ENCODE measurements around the gene ICAM1. TPM values are rescaled to one million over a fixed set of nuclear protein-coding genes. Genes with fewer than 3 reads are reported as not detected.

ICAM1 gene
- total and polyA plus RNA-seq, 10 of the 15 experiments (the other 5 are each of a cell fraction or from before 2014, with no cell fraction given) = 7.6 to 115 (median 60.2) TPM

- no peak for DNase-seq (ENCODE audit: low read depth, low spot score)
- H3K4me3 ChIP-seq = no peak overlapping the region
- no peaks in the 10 kb centered on the region; a peak in 1 of 4 replicates for H3K36me3 ChIP-seq (ENCODE audit: control insufficient read depth in 2 of 2, insufficient read depth in 2 of 2, low read length in 1 of 2)
- H3K9me3 ChIP-seq (replicated peaks; ENCODE audit: control insufficient read depth, insufficient read depth, low read length) = no peaks in the 10 kb centered on the region
- intact Hi-C loops (cut with micrococcal nuclease; ENCODE audit: unreplicated experiment) = no loop called here
- no peak overlapping the region for H3K27ac ChIP-seq (ENCODE audit: control insufficient read depth, insufficient read depth)
- CTCF ChIA-PET = interaction anchor here (0.7 to 9.8 kb wide), 4 partner anchors 9 to 182 kb away, joined by 3 to 148 read pairs (median 4); partner anchors contain the start of gene MRPL4
- H3K4me1 ChIP-seq (ENCODE audit: control insufficient read depth, insufficient read depth, low read length) = peaks cover 45% of the 10 kb centered on the region
- no peak for TF ChIP-seq MAX (IDR thresholded peaks at IDR 0.05; ENCODE audit: low read depth, low read length)
- TF ChIP-seq CREB1 (IDR thresholded peaks at IDR 0.05; ENCODE audit: low read depth) = no peak
- no peak for TF ChIP-seq NR2F1 (conservative IDR thresholded peaks at IDR 0.05)
- no peak overlapping the region for H2AFZ ChIP-seq (ENCODE audit: control insufficient read depth, low read depth, low read length)
- no peaks in the 10 kb centered on the region for H4K20me1 ChIP-seq (ENCODE audit: control insufficient read depth, insufficient read depth)
- no peak overlapping the region for H3K9ac ChIP-seq (ENCODE audit: control insufficient read depth, insufficient read depth, low read length)
- in situ Hi-C loops (cut with MboI) = loop anchor here (25.0 kb wide), 1 partner anchor 1097 kb away; the partner anchor contains the start of genes OR7G3 and ZNF317
- ATAC-seq = no peak
- RAD21 ChIA-PET (ENCODE audit: unreplicated experiment) = interaction anchor here (0.6 to 1.0 kb wide), 3 partner anchors 9 to 194 kb away, joined by 3 to 5 read pairs (median 4); no protein-coding TSS in a partner anchor
- no peak overlapping the region for H3K4me2 ChIP-seq (ENCODE audit: control insufficient read depth, insufficient read depth)
- SMC1A ChIA-PET (ENCODE audit: uncharacterized antibody, unreplicated experiment) = interaction anchor here (0.7 to 3.6 kb wide), 3 partner anchors 12 to 133 kb away, joined by 3 to 22 read pairs (median 4); no protein-coding TSS in a partner anchor
- no peaks in the 10 kb centered on the region for H3K27me3 ChIP-seq (replicated peaks in 1 of 2; ENCODE audit: control insufficient read depth in 2 of 2, insufficient read depth in 2 of 2, low read length in 1 of 2)
- no peak for FAIRE-seq
- 94% methylated on average over 2 of the region's 4 CpGs for WGBS (ENCODE audit: insufficient coverage, insufficient replicate concordance, low lambda C conversion rate, missing lambda C conversion rate)
- H3K79me2 ChIP-seq (ENCODE audit: control insufficient read depth, insufficient read depth, low read length) = peaks cover 23% of the 10 kb centered on the region
- POLR2A ChIA-PET = interaction anchor here (0.7 to 3.3 kb wide), 3 partner anchors 12 to 148 kb away, joined by 4 to 35 read pairs (median 6); no protein-coding TSS in a partner anchor
- BruUV-seq (replicated peaks) = no TSS peak
Measured at GRCh38 chr19:10233946-10234345, 37.0 kb upstream of the ICAM1 start.

- no peaks in the 10 kb centered on the region for H3K27me3 ChIP-seq (replicated peaks in 1 of 2; ENCODE audit: control insufficient read depth in 2 of 2, insufficient read depth in 2 of 2, low read length in 1 of 2)
- in situ Hi-C loops (cut with MboI) = loop anchor here (5.0 to 25.0 kb wide), 2 partner anchors 133 to 1098 kb away; partner anchors contain the start of genes ANGPTL6, OR7G3 and ZNF317
- H3K4me1 ChIP-seq (ENCODE audit: control insufficient read depth, insufficient read depth, low read length) = peaks cover 49% of the 10 kb centered on the region
- ChIA-PET RAD21 (ENCODE audit: unreplicated experiment) (interaction anchor here (1.2 to 3.3 kb wide), 5 partner anchors 9 to 132 kb away, joined by 4 to 42 read pairs (median 7); partner anchors contain the start of genes ANGPTL6 and P2RY11), POLR2A (interaction anchor here (0.6 to 3.3 kb wide), 9 partner anchors 11 to 1567 kb away, joined by 3 to 43 read pairs (median 3); partner anchors contain the start of gene ANGPTL6), CTCF (interaction anchor here (0.6 to 4.9 kb wide), 8 partner anchors 8 to 181 kb away, joined by 3 to 41 read pairs (median 3); partner anchors contain the start of genes ICAM1, MRPL4 and PPAN), SMC1A (ENCODE audit: uncharacterized antibody, unreplicated experiment) (interaction anchor here (0.8 to 3.6 kb wide), 5 partner anchors 11 to 136 kb away, joined by 3 to 22 read pairs (median 6); partner anchors contain the start of genes ANGPTL6 and ICAM1)
- no peaks in the 10 kb centered on the region; a peak in 1 of 4 replicates for H3K36me3 ChIP-seq (ENCODE audit: control insufficient read depth in 2 of 2, insufficient read depth in 2 of 2, low read length in 1 of 2)
- H3K9me3 ChIP-seq (replicated peaks; ENCODE audit: control insufficient read depth, insufficient read depth, low read length) = no peaks in the 10 kb centered on the region
- H3K4me2 ChIP-seq (ENCODE audit: control insufficient read depth, insufficient read depth) = no peak overlapping the region
- WGBS (ENCODE audit: insufficient coverage, insufficient replicate concordance, low lambda C conversion rate, missing lambda C conversion rate) = 67% methylated on average over 4 of the region's 4 CpGs
- ATAC-seq (no peak), DNase-seq (ENCODE audit: low read depth, low spot score) (no peak), FAIRE-seq (no peak)
- intact Hi-C loops (cut with micrococcal nuclease; ENCODE audit: unreplicated experiment) = loop anchor here (5.0 kb wide), 1 partner anchor 38 kb away; no protein-coding TSS in a partner anchor
- H3K9ac ChIP-seq (ENCODE audit: control insufficient read depth, insufficient read depth, low read length) = no peak overlapping the region
- BruUV-seq (replicated peaks) = no TSS peak
- H3K27ac ChIP-seq (ENCODE audit: control insufficient read depth, insufficient read depth) = no peak overlapping the region; the same call in 1 of the 2 replicates
- TF ChIP-seq HDGF (IDR thresholded peaks at IDR 0.05) = no peak
- H2AFZ ChIP-seq (ENCODE audit: control insufficient read depth, low read depth, low read length) = no peak overlapping the region
- H4K20me1 ChIP-seq (ENCODE audit: control insufficient read depth, insufficient read depth) = no peaks in the 10 kb centered on the region
- peaks cover 13% of the 10 kb centered on the region for H3K79me2 ChIP-seq (ENCODE audit: control insufficient read depth, insufficient read depth, low read length)
- no peak overlapping the region for H3K4me3 ChIP-seq
Measured at GRCh38 chr19:10235003-10235402, 35.9 kb upstream of the ICAM1 start.

All from GM12878 (cell line).